HG02763 (cell line): Measurements from ENCODE around the gene PIK3CA.
"Not testable (repeated sequence)": the region's sequence is repeated elsewhere in the genome, so short reads cannot be mapped to it uniquely, and the experiment has no call there.

Experiments
- ATAC-seq: cut with Tn5 transposase; IDR thresholded peaks from one replicate; pipeline ENCODE4 v1.9.1; 2021; ENCODE audit warnings: mild to moderate bottlenecking, moderate library complexity; ENCODE audit not compliant: unreplicated experiment

Gene PIK3CA

DNA sequence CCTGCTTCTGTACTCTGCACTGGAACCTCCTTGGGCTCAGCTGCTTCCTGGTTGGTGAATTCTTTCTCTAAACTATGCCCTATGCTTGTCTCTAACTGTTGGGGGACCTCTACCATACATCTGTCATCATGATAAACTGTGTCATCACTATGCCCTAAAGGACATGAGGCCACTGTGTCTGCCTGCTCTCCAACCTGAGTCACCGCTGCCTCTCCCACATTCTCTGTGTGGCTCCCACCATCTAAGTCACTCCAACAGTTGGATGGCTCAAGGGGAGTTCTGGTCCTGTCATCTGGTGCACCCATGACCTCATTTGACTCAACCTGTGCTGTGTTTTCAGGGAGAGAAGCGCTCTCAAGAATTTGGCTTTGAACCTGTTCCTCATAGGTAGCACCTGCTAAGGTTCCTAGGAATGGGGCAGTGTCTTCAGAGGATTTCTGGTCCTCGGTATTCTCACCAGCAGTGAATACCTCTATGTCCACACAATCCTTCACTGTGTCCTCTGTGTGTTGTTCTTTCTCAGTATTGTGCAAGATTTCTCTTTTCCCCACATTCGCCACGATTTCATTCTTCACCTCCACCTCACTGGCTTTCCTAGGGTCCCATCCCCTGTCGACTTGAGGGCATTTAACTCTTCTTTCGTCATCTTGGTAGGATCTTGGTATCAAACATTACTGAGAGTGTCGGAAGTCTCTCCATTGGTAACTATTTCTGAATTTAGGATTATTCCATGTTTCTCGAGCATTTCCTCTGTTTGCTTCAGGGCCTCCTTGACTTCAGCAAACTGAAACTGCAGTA, 112.0 kb downstream of the PIK3CA start:
- ATAC-seq = not testable (repeated sequence)

DNA sequence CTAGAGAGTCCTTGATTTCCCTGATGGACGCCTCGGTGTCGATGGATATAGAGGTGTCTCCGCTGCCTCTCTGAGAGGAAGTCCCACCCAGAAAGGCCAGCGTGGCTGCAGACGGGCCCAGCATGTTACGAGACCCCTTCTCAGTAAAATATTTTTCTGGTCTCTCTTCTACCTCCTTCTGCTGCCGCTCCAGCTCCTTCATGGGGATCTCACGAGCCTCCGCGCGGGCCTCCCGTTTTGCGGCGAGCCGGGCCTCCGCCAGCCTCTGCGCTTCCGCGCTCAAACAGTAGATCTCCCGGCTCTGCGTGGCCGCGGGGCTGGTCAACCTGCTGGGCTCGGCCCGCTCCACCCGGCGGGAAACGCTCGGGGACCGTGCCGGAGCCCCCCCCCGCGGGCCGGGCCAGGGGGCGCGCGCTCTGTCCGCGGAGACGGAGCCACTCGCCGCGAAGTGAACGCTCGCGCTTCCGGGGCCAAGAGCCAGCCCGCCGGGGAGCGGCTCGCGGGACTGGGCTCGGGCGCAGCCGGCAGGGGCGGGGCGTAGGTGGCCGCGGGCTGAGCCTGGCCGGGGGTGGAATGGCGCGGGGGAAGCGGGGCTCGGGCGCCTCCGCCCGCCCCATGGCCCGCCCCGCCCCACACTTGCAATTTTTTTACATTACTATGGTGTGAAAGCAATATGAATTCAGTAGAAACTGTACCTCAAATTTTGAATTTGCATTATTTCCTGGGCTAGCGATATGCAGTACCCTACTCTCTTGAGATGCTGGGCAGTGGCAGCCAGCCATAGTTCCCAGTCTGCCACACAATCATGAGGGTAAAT, 113.0 kb downstream of the PIK3CA start:
- peak; percentile 86 for ATAC-seq

DNA sequence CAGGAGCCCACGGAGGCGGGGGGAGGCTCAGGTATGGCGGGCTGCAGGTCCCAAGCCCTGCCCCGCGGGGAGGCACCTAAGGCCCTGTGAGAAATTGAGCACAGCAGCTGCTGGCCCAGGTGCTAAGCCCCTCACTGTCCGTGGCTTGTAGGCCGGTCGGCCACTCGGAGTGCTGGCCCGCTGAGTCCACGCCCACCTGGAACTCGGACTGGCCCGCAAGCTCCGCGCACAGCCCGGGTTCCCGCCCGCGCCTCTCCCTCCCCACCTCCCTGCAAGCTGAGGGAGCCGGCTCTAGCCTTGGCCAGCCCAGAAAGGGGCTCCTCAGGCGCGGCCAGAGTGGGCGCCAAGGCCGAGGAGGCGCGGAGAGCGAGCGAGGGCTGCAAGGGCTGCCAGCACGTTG, 115.0 kb downstream of the PIK3CA start:
- no peak for ATAC-seq

DNA sequence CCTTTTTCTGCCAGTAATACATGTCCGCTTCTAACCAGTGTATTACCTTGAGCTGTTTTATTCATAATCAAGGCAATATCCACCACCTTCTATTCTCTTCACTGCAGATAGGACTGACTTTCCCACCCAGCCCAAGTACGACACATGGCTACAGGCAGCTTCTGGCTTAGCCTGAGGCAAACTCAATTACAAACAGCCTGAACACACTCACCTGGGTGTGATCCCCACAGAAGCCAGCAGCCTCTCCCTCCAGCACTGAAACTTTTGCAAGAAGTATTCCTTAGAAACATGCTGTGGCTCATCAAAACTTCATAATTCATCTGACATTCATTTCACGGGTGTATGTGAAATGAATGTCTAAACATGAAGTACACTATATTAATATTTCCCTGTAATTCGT, 116.3 kb downstream of the PIK3CA start:
- ATAC-seq = no peak

DNA sequence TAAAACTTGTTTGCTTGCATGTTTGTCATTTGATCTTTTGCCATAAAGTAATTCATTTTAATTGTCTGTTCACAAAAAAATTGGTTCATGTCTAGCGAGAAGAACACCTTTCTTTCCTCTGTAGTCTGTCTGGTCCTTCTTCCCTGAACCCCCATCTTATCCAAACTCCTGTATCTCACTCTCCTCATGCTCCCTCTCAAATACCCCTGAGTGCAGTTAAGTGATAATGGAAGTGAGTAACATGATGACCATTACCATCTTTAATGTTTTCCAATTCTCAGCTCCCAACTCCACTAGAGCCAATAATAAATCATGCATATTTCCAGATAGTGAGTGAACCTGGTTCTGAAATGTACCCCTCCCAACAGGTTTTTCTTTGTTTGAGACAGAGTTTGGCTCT, 116.9 kb downstream of the PIK3CA start:
- ATAC-seq = no peak

DNA sequence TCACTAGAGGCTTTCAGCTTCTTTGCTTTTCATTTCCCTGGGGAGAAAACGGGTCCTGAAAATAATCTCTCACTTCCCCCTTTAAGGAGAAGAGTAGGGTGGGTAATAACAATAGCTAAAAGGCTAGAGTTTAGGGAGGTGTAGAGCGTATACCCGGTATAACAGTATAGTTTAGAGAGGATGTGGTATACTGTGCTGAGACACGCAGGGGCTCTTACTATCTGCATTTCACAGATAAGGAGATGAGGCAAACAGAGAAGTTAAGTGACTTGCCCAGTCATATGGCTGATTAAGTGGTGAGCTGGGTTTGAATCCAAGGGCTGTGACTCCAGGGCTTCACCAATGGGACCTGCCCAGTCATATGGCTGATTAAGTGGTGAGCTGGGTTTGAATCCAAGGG, 117.7 kb downstream of the PIK3CA start:
- no peak for ATAC-seq

DNA sequence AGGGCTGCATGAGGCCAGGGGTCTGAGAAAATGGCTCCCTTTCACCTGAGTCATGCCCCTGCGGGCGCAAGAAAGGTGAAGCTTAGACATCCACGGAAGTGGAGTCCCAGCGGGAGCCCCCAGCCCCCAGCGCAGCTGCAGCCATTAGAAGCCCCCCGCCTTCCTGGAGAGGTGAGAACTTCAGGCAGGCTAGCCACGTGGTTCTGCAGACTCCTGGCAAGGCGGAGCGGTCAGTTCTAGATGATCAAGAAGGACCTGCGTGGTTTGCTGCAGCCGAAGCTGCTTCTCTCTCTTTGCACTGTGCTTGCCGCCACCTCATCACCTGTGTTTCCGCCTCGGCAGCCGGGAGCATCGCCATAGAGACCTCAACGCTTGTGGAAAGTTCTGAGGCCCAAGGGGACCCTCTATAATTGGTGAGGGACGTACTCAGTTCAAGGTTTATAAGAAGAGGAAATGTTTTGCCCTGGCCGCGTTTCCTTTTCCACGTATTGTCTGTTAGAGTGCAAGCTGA, 118.6 kb downstream of the PIK3CA start:
- ATAC-seq = no peak

DNA sequence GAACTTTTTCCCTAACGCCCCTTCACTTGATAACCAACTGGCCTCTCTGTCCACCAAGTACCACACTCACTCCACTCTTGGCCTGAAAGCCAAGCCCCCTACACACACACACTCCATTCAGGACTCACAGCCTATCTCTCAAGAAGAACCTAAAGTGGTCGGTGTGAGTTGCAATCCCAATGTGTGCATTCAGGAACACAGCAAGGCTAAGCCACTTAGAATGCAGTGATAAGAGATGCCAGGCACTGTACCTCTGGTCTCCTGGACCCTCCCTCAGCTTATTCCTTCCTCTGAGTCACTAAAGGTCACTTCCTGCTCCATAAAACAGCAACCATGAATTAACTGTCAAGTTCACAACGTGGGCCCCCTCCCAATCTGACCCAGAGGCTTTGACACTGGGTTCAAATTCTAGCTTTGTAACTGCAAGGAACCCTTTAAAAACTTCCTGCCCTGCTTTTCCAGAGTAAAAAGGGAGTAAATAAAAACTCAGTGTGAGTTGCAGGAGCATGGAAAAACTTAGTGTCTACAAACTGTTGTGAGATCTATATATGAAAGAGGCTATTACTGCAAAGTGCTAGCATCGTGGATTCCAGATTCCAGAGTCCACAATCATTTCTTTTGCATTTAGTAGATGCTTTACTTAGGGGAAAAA, 120.4 kb downstream of the PIK3CA start:
- ATAC-seq = no peak

DNA sequence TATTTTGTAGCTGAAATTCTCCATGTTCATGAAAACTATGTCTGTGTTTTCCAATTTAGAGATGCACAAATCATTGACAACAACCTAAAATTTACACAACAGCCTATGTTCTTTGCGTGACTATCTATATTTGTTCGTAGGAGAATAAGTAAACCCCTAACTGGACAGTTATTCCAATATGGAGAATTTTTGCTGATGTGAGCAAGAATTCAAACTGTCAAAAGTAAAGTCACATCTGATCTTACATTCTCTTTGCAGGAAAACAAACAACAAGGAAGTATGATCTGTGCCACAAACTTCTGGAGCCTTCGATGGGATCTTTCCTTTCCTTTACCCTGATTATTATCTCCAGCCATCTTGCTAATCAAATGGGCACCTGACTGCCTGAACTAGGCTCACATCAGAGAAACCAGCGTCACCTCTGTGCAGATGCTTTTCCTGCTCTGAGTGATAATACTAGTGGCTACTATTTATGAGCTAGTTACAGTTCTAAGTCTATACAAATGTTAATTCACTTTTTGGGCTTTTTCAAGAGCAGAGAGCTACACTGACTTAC, 121.1 kb downstream of the PIK3CA start:
- ATAC-seq = no peak

DNA sequence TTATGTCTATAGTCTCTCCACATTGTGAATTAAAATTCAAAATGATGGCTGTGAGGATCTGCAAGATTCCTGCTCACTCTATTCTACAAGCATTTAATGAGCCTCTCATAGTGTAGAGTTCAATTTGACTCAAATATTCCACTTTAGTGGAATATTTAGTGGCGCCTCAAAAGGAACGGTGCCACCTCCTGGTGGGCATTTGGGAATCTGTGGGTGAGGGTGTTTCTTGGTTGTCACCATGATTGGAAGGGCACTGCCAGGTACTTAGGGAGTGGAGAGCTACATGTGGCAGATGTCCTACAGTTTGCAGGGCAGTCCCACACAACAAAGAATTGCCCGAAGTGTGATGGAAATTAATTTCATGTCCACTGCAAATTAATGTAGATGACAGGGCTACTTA, 124.2 kb downstream of the PIK3CA start:
- ATAC-seq = no peak

DNA sequence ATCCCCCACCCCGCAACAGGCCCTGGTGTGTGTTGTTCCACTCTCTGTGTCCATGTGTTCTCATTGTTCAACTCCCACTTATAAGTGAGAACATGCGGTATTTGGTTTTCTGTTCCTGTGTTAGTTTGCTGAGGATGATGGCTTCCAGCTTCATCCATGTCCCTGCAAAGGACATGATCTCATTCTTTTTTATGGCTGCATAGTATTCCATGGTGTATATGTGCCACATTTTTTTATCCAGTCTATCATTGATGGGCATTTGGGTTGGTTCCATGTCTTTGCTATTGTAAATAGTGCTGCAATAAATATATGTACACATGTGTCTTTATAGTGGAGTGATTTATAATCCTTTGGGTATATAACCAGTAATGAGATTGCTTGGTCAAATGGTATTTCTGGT, 126.3 kb downstream of the PIK3CA start:
- not testable (repeated sequence) for ATAC-seq

DNA sequence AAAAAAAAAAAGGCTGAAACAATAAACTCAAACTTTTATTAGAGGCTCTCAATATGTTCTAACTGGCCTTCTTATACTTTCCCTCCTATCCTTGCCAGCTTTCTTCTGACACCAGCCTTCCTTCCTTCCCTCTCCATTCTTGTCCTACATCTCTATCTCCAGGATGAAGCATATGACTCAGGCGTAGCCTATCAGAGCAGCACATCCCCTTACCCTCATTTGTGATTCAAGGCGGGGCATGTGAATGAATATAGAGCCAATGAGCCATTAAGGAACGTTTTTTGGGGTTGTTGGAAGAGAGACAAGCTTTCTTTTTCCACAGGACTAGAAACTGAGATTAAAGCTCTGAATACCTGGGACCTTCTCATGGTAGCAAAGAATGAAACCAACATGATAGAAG, 127.8 kb downstream of the PIK3CA start:
- no peak for ATAC-seq

DNA sequence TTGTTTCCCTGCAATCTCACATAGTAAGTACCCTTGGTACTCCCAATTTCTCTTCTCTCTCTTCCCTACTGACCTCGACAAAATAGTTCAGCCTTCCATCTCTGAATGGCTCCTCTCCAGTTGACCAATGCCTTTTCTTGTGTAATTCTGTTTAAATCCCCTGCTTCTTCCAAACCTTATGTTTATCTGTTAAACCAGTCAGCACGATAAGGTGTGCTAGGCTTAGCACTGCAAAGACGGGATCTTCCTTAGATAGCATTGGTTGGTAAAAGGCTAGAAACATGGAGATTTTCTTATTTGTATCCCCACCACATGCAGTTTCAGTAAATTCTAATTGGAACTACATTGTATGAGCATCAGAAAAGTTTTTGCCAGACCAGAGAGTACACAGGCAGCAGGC, 128.6 kb downstream of the PIK3CA start:
- no peak for ATAC-seq

DNA sequence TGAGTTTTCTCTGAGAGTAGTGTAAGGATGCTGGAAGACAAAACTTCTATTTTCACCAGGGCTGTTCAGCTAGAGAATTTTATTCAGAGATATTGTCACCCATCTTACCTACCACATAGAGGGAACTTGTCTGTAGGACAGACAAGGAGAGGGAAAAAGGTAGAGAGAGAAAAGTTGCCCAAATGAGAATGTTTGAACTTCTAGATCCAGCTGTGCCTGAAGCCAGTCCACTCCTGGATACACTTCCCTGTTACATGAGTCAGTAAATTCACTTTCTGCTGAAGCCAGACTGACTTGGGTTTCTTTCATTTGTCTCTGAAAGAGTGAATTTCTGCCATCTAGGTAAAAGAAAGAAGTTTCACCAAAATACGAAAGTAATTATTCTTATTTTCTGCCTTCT, 130.0 kb downstream of the PIK3CA start:
- ATAC-seq = no peak

DNA sequence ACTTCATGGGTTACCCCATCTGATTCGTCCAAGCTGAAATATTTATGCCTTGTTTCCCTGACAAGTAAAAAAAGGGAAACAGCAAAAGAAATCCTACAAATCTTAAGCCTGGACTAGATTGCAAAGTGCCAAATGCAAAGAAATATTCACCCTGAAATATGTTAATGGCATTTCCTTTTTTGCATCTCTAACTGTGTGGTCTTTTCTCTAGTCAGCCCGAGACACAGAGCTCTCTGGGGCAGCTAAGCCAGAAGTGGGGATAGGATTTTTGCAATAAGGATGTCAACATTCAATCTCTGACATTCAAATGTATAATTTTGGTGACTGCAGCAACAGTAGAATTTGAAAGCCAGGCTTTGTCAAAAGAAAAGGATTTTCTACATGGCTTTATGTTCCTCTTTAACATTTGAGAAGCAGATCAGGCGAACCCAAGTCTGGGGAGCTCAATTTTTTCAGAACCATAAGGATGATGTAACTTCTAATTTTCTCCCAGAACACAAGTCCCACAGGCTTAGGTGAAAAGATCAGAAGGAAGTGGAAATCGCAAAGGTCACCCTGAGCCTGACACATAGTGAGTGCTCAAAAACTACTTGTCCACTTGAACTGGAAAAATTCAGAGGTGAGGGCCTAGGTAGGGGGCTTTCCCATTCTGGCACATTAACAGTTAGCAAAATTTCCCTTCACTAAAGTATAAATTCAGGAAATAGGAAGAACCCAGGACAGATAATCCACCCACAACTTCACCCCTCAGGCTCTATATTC, 131.0 kb downstream of the PIK3CA start:
- ATAC-seq = no peak

DNA sequence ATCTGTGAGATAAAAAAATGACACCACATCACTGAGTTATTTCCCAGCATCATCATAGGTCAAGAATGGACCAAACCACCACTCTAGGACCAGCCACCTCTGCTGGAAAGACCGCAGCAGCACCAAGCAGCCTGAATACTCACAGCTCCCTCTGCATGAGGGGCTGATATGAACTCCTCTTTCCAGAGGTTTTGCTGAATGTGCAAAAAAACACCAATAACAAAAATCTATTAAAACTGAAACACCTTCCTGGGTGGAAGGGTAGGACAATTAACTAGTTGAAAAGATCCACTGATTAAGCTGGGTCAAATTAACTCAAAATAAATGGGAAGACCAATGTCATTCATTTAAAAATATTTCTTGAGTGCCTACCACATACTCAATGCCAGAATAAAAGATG, 131.7 kb downstream of the PIK3CA start:
- no peak for ATAC-seq

DNA sequence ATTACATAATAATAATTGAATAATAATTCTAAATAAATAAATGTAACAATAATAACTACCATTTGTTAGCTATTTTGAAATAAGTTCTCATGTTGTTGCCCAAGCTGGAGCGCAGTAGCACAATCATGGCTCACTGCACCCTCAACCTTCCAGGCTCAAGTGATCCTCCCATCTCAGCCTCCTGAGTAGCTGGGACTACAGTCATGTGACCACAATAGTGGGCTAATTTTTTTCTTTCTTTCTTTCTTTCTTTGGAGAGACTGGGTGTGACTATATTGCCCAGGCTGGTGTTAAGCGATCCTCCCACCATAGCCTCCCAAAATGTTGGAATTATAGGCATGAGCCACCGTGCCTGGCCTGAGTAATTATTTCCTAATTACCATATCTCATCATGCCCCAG, 133.7 kb downstream of the PIK3CA start:
- no peak for ATAC-seq

DNA sequence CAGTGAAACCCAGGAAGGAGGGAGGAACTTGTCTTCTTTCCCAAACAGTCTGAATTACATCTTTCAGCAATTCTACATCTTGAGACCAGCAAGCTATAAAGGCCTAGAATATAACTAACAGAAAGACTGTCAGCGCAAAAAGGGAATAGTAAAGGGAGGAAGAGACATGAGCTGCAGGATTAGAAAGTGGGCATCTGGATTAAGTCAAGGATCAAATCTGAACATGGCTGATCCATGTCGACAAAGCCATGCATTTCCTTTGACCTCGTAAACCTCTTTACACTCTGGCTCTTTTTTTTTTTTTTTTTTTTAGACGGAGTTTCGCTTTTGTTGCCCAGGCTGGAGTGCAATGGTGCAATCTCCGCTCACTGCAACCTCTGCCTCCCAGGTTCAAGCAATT, 138.2 kb downstream of the PIK3CA start:
- no peak for ATAC-seq

DNA sequence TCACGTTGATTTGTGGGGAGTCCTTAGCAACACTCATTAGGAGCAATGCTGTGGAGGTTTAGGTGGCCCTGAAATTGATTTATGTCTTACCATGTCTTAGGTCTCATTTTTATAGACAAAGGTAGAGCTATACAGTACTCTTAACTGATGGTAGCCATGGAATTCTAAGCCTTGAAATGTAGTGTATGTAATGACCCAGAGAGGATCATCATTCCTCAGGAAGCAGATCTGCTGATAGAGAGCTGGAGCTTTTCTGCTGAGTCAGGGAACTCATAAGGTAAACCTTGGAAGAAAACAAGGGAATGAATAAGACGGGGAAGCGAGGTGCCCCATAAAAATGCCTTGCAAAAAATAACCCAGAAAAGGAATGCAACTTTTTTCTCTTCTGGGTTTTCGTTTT, 140.7 kb downstream of the PIK3CA start:
- ATAC-seq = no peak

DNA sequence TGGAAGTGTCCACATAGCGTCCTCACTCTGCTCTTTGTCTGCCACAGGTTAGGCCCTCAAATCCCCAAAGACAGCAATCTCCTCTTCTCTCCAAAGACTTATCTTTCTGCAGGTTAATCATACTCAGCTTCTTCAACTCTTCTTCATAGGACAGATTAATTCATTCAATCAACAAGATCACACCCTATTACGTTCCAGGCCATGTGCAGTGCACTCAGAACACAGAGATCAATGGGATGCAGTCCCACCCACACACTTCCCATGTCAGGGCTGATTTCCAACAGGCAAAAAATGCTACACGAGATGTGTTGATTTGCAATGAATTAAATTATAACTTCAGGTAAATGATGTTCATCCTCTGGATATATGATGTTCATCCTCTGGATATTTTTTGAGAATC, 141.1 kb downstream of the PIK3CA start:
- ATAC-seq = no peak
